ENCODE measurements around the gene ATP6V1F.

The ATP6V1F gene

GRCh38 chr7:128862571-128863432, at the start of gene ATP6V1F:
Gene ATP6V1F, plus strand, starts transcription at chr7:128862856. Its CDS starts 49 bp downstream, at chr7:128862905.
- DNase-seq: peak; percentile 99

DNA sequence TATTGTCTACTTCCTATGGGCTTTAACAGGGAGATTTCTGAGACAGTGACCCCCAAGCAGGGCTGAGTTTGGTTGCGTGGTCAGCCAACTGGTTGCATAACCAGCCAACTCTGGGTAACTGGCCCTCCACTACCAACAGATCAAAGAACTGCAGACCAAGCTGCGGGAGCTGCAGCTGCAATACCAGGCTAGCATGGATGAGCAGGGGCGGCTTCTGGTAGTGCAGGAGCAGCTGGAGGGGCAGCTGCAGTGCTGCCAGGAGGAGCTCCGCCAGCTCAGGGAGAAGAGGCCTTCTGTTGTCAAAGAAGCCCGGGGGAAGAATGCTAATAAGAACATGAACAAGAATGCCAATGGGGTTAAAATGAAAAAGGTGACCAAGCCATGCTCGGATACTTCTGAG, 48.2 kb upstream of the ATP6V1F start:
- DNase-seq: no peak

GRCh38 chr7:128815289-128815942, 47.2 kb upstream of the ATP6V1F start:
- DNase-seq: no peak

DNA sequence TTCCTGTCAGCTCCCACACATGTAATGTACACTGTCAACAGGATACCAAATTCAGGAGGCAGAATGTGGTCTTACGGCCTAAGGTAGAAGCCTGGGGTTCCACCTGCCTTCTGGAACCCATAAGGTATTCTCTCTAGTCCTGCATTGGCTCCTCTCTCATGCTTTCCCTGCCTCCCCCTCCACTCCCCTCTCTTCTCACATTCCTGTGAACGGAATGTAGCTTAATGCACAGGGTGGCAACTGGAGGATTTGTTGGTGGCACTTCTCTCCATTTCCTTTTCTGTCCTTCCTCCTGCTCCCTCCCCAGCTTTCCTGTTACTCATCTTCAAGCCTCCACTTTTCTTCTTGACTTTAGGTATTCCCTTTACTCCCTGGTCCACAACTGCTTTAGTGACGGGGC, 44.0 kb upstream of the ATP6V1F start:
- no peak for DNase-seq

DNA sequence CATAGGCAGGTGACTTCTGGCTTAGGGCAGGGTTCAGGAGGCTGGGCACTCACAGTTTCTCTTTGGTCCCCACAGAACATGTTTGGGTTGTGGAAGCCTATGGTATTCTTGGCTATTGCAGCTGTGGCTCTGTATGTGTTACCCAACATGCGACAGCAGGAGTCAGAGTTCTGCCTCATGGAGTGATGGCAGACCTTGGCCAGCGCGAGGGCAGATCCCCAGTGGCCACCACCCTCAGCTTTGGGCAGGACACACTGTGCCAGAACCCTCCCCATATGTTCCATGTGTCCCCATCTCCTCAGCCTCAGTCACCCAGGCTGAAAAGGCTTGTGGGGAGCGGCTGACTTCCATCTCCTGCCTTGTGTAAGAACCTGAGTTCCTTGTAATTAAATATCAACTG, 40.9 kb upstream of the ATP6V1F start:
- DNase-seq: no peak

DNA sequence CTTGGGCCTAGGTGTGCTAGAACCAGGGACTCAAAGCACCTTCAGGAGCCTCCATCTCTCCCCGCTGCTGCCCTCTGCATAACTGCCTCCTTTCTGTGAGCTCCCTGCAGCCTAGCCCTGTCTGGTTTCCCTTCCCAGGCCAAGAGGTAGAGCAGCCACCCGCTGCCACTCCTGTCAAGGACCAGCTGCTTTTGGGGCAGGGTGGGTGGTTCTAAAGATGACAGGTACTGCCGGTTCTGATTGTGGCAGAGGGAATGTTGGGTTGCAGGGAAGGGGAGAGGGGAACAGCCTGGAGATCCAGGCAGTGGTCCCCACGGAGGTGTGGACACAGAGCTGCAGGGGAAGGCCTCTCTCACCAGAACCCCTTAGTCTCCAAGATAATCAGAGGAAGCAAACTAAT, 36.1 kb upstream of the ATP6V1F start:
- DNase-seq: no peak

- no peak for DNase-seq
Observed at GRCh38 chr7:128826916-128827247, 35.8 kb upstream of the ATP6V1F start.

DNA sequence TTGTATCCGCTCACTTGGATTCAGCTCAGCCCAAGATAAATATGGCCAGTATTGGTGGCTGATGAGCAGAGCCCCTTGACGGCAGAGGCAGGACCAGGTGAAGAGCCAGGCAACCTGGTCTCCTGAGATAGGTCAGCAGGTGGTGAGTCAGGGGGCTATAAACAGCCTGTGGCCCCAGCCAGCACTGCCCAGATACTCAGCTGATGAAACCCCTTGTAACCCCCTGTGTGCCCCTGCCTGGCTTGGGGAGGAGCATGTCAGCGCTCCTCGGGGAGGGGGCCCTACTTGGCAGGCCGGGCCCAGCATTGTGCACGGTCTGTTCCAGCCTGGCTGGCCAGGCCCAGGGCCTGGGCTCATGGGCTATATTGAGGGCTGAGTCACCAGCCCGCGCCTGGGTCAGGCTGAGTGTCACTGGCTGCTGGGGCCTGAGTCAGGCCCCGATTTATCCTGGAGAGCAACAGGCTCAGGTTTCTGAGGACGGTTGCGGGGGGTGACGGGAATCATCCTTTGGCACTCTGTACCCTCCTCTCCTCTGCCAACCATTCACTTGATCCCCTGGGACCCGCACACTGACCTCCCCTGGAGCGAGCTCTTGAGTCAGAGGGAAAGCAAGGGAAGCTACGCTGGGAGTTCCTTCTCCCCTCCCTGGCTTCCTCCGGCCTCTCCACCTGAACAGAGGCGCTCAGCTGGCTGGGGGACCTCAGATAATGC, 35.3 kb upstream of the ATP6V1F start:
- DNase-seq: no peak

DNA sequence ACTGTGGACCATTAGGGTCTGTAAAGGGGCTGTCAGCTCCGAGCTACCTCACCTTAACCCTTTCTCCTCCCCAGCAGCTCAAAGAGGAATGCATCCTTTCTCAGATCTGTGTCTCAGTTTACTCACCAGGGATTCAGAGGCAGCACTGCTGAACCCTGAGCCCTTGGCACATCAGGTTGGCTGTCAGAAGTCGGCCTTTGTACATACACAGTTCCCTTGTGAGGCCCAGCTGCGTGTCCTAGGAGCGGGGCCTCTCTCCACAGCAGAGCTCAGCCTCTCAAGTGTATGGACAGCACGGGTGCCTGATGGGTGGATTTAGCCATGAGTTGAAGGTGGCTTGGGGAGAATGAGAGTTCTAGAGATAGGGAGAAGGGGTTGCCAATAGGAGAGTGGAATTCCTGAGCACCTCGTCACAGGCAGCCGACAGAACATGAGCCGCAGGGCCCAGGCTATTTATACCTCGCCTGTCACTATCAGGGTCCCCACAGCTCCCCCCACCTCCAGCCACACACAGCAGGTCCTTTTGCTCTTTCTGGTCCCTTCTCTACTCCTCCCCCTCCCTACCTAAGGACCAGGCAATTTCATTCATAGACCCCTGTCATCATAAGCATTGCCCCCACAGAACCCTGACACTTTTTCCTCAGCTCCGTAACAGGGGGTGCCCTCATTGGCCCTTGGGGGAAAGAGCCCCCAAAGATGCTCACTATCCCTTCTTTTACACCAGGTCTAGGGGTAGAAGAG, 34.5 kb upstream of the ATP6V1F start:
- no peak for DNase-seq

GRCh38 chr7:128829391-128830166, 33.1 kb upstream of the ATP6V1F start:
- DNase-seq: no peak

DNA sequence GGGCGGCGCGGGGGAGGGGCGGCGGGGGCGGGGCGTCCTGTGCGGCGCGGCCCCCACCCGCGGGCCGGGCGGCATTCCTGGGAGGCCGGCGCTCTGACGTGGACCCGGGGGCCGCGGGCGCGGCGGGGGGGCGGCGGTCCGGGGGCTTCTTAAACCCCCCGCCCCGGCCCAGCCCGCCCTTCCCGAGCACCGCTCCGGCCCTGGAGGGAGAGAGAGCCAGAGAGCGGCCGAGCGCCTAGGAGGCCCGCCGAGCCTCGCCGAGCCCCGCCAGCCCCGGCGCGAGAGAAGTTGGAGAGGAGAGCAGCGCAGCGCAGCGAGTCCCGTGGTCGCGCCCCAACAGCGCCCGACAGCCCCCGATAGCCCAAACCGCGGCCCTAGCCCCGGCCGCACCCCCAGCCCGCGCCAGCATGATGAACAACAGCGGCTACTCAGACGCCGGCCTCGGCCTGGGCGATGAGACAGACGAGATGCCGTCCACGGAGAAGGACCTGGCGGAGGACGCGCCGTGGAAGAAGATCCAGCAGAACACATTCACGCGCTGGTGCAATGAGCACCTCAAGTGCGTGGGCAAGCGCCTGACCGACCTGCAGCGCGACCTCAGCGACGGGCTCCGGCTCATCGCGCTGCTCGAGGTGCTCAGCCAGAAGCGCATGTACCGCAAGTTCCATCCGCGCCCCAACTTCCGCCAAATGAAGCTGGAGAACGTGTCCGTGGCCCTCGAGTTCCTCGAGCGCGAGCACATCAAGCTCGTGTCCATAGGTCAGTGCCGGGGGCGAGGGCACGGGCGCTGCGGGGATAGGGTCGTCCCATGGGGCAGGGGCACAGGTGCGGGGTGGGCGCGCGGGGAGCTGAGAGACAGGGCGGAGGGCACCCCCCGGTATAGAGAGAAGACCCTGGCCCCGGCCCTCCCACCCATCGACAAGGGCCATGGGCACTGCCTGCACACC, 32.2 kb upstream of the ATP6V1F start, which contains the start of gene FLNC:
Gene FLNC (plus strand): TSS at position 176 of the 947 bp plus-strand sequence. CDS start 232 bp downstream, at position 408.
- DNase-seq: no peak

GRCh38 chr7:128831178-128831993, 31.3 kb upstream of the ATP6V1F start:
- DNase-seq: no peak

DNA sequence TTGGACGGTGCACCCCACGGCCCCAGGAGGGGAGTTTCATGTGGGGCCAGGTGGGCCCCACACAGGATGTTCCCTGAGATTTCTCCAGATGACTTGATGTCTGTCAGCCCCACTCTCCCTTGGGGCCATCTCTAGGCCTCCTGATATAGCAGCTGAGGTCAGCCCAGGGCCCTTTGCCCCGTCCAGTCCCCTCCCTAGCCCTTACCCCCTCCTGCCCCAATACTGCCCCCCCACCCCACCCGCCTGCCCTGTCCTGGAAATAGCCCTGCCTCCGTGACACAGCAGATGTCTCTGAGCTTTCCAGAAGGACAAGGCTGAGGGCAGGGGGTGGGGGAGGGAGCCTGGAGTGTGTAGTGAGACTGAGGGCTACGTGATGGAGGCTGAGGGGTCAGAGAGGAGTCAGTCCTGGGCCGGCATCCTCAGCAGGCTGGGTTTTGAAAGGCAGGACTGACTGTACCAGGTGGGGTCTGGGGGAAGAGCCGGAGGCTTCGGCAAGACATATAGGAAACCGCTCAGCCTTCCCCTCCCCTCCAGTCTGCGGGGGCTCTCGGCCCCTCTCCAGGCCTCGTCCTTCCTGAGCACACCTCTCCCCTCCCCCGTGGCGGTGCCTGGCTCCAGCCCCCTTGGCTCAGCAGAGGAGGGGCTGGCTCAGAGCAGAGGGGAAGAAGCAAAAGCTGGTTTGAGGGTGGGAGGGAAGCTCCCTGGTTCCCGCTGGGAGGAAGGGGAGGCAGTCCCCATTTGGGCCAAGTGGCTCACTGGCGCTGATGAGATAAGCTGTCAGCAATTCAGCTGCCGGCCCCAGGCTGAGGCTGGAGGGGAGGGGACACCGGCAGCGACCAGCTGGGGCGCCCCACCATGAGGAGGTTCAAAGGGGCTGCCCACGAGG, 30.4 kb upstream of the ATP6V1F start:
- peak; percentile 39 for DNase-seq

GRCh38 chr7:128832880-128833147, 29.8 kb upstream of the ATP6V1F start:
- DNase-seq: no peak

DNA sequence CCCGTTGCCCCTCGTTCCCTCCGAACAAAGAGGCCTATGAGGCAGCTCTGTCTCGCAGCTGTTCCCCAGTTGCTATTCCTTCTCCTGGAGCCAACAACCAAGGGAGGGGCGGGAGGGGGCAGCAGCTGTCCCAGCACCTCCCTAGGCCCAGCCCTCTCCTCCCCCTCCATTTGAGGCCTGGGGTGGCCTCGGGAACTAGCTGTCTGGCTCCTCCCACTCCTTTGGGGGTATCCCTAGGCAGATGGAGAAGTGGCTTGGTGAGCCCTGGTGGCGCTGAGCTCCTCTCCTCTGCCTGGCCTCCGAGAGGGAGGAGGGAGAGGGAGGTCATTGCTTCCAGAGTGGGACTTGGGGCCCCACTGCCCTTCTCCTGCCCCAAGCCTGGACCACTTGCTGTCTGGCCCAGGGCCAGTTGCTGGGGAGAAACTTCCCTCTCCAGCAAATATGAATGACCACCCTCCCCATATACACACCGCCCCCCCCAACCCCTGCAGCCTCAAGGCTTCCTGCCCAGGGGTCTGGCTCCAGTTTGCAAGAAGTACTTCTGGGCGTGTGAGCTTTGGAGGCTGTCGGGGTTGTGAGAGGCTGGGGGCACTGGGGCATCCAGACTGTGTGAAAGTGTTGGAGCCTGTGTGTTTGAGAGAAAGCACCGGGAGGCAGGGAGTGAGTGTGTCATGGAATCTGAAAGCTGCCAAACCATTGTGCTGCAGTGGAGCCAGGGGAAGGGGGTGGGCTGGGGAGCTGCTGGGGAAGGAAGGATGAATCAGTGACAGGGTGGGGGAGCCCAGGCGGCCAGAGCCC, 29.3 kb upstream of the ATP6V1F start:
- DNase-seq: peak; percentile 28

GRCh38 chr7:128833946-128834325, 28.7 kb upstream of the ATP6V1F start:
- no peak for DNase-seq

DNA sequence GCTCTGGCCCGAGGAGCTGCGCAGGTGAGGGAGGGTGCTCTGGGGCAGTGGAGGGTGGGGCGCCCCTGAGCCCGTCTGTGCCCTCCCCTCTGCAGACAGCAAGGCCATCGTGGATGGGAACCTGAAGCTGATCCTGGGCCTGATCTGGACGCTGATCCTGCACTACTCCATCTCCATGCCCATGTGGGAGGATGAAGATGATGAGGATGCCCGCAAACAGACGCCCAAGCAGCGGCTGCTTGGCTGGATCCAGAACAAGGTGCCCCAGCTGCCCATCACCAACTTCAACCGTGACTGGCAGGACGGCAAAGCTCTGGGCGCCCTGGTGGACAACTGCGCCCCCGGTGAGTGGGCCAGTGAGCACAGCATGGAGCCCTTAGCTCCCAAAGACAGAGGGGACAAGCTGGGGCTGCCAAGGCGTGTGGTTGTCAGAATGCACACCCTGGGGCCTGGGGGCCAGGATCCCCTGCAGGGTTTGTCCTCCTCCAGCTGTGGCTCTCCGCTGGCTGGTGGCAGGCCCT, 27.4 kb upstream of the ATP6V1F start:
- DNase-seq: no peak

All from NCI-H1092 treated with DMSO at 0.1 percent for 48 hours (cell line).